GM06990 (cell line): ENCODE measurements around the gene AP4B1.

Experiments
- DNase-seq: peaks from one replicate; pipeline ENCODE4 v3.0.0-alpha.2; 2011; ENCODE audit not compliant: insufficient read length; ENCODE audit errors: extremely low read depth
- H3K27me3 ChIP-seq: replicated peaks from 2 replicates; pipeline ENCODE4 v1.6.0; 2011; ENCODE audit warnings: low read length; ENCODE audit not compliant: control insufficient read depth, insufficient read depth
- H3K36me3 ChIP-seq: 2 replicates; pipeline ENCODE4 v1.5.1; 2011; ENCODE audit warnings: low read length; ENCODE audit not compliant: control insufficient read depth, insufficient read depth
- H3K4me3 ChIP-seq: replicated peaks from 2 replicates; pipeline ENCODE4 v1.5.1; 2011; ENCODE audit warnings: low read depth, mild to moderate bottlenecking, control low read depth, low read length
- TF ChIP-seq, protein P1 (sequence below): IDR thresholded peaks from 2 replicates; pipeline ENCODE4 v1.5.1; 2011; ENCODE audit warnings: low read length, control low read depth, mild to moderate bottlenecking, inconsistent platforms; ENCODE audit not compliant: insufficient read depth, poor library complexity, severe bottlenecking

Gene AP4B1

DNA sequence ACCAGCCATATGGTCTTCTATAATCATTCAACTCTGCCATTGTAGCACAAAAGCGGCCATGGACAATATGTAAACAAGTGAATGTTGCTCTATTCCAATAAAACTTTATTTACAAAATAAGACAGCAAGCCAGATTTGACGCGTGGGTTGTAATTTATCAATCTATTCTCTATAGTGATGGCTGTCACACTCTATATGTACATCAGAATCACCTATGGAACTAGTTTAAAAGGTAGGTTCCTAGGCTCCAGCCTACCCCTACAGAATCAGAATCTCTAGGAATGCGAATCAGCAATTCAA is 24.9 kb downstream of the AP4B1 start:
- no peaks in the 10 kb centered on the region for H3K27me3 ChIP-seq
- no peak overlapping the region for H3K4me3 ChIP-seq
- TF ChIP-seq, protein P1, sequence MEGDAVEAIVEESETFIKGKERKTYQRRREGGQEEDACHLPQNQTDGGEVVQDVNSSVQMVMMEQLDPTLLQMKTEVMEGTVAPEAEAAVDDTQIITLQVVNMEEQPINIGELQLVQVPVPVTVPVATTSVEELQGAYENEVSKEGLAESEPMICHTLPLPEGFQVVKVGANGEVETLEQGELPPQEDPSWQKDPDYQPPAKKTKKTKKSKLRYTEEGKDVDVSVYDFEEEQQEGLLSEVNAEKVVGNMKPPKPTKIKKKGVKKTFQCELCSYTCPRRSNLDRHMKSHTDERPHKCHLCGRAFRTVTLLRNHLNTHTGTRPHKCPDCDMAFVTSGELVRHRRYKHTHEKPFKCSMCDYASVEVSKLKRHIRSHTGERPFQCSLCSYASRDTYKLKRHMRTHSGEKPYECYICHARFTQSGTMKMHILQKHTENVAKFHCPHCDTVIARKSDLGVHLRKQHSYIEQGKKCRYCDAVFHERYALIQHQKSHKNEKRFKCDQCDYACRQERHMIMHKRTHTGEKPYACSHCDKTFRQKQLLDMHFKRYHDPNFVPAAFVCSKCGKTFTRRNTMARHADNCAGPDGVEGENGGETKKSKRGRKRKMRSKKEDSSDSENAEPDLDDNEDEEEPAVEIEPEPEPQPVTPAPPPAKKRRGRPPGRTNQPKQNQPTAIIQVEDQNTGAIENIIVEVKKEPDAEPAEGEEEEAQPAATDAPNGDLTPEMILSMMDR: no peak
- DNase-seq: no peak
- no peaks in the 10 kb centered on the region for H3K36me3 ChIP-seq

DNA sequence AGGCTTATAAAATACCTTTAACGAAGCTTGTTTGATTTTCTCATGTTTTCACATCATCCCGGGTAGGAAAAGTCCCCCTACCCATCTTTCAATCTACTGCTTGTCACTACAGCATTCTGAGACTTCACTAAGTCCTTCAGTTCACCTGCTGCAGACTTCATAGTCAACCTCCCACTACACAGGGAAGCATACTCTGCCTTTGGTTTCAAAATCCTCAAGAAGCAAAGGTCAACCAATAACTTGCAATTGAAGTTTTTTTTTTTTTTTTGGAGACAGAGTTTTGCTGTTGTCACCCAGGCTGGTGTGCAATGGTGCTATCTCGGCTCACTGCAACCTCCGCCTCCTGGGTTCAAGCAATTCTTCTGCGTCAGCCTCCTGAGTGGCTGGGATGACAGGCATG is 28.4 kb downstream of the AP4B1 start:
- no peaks in the 10 kb centered on the region for H3K36me3 ChIP-seq
- TF ChIP-seq, protein P1: no peak
- no peaks in the 10 kb centered on the region for H3K27me3 ChIP-seq
- no peak for DNase-seq
- no peak overlapping the region for H3K4me3 ChIP-seq

DNA sequence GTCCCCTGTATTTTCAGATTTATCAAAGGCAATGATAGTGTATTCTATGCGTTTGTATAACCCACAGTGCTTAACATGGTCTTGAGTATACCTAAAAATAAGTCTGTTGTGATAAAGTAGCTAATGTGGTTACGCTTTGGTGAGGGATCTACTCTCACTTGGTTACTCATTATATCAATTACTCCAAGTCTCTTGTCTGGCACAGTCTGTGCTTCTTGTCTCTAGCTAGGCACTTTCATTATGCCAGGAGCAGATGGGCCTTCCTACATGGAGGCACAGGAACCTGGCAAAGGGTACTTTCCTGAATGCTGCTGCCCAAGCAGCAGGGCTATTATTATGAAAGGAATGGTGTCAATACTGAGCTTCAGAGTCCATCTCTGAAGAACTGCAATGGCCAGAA is 28.9 kb downstream of the AP4B1 start:
- H3K36me3 ChIP-seq: no peaks in the 10 kb centered on the region
- H3K27me3 ChIP-seq: no peaks in the 10 kb centered on the region
- TF ChIP-seq, protein P1: no peak
- no peak overlapping the region for H3K4me3 ChIP-seq
- peak; percentile 37 for DNase-seq

GRCh38 chr1:113874012-113874879 is 30.4 kb downstream of the AP4B1 start:
- no peaks in the 10 kb centered on the region for H3K27me3 ChIP-seq
- DNase-seq: peak; percentile 46
- H3K4me3 ChIP-seq: no peak overlapping the region
- TF ChIP-seq, protein P1: peak; percentile 70
- no peaks in the 10 kb centered on the region for H3K36me3 ChIP-seq

DNA sequence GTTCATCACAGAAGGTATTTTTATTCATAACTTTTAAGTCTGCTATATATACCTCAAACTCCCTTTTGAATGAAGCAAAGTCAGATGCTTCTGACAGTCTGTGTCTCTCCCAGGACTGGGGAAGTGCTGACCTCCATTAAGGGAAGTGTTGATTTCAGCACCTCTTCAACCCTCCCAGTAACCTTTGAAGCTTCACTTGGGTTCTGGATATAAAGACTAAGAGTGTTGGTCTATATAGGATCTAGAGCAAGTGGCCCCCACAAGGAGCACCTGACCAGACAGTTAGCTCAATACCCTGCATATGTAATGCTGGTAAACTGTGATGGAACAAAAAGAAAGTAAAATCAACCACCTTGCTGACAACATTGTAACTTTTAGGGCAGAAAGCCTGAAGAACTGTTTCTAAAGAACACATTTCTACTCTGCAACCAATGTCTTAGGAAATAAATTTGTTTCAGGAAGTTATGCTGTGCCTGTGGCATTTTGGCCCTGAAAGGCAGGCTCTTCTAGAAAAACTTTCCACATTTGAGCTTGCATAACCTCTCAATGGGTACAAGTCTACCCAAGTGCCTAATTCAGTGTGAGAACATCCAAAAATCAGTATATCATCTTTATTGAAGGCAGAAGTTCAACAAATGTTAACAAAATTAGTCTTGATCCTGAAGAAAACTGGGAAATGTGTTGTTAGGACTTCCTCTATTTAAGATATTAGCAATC is 32.2 kb downstream of the AP4B1 start:
- Histone ChIP-seq H3K36me3 (no peaks in the 10 kb centered on the region), H3K27me3 (no peaks in the 10 kb centered on the region), H3K4me3 (no peak overlapping the region; the same call in 1 of the 2 replicates)
- TF ChIP-seq, protein P1: no peak
- DNase-seq: no peak
